CD4-positive, alpha-beta T cell treated with Interleukin-1 beta for 1 hour (primary cell): ENCODE measurements around the gene PRKCQ.

Source experiments
- DNase-seq, 2 donors: peaks; one replicate each; pipeline ENCODE4 v3.0.0-alpha.2; 2020 to 2022

Gene PRKCQ

DNA sequence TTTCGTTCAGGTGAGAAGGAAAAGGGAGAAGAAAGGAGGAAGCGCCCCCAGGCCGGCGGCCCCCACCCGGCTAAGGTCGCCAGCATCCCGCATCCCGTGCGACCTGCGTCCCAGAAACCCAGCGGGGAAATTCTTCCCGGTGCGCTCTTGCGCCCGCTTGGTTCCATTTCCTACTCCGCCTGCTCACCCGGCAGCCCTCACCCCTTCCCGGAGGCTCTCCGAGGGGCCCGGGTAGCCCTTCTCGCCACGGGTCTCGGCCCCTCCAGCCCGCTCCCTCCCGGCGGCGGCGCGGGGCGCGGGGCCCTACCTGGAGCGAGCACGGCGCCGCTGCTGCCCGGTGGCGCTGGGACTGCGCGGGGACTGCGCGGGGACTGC is at the start of gene PRKCQ:
Gene PRKCQ (minus strand): TSS at position 373 of the 375 bp plus-strand sequence. CDS start 65,141 bp downstream, outside the sequence.
- DNase-seq, result no peak

GRCh38 chr10:6625428-6625827 is 45.4 kb upstream of the PRKCQ start:
- no peak for DNase-seq

- DNase-seq, result no peak
These were observed 44.3 kb upstream of the PRKCQ start for GRCh38 chr10:6624392-6624791.

DNA sequence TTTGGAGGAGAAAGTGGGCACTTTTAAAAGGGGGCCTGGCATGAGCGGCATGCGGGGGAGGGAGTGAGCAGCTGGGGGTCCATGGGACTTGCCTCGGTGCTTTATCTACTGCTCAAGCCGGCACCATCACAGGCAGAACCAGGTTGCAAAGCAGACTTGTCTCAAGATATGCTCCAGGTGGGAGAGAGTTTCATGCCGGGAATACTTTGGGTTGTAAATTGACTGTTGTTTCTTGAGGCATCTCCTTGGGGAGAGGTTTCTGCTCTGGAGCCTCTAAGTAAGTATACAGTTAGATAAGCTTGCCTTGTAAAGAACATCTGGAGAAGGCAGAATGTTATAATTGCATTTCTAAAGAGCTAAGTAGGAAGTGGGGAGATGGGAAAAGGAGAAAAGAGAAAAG is 42.8 kb upstream of the PRKCQ start:
- DNase-seq, result no peak

GRCh38 chr10:6621536-6621935 is 41.5 kb upstream of the PRKCQ start:
- no peak for DNase-seq

DNA sequence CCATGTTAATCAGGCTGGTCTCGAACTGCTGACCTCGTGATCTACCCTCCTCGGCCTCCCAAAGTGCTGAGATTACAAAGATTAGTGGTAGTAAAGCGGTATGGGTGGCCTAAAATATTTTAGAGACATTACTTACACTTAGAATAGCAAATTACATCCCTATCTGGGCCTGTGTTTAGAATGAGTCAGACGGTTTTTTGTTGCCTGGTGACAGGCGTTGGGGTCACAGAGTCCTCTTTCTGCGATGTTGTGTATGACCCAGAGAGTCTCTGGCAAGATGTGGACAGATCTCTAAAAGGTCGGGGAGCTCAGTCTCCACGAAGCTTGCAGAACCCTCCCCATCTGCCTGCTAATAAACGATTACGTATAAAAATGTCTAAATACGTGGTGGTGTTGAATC is 39.6 kb upstream of the PRKCQ start:
- no peak for DNase-seq

- DNase-seq, result no peak
These were observed 38.3 kb upstream of the PRKCQ start for GRCh38 chr10:6618340-6618739.

DNA sequence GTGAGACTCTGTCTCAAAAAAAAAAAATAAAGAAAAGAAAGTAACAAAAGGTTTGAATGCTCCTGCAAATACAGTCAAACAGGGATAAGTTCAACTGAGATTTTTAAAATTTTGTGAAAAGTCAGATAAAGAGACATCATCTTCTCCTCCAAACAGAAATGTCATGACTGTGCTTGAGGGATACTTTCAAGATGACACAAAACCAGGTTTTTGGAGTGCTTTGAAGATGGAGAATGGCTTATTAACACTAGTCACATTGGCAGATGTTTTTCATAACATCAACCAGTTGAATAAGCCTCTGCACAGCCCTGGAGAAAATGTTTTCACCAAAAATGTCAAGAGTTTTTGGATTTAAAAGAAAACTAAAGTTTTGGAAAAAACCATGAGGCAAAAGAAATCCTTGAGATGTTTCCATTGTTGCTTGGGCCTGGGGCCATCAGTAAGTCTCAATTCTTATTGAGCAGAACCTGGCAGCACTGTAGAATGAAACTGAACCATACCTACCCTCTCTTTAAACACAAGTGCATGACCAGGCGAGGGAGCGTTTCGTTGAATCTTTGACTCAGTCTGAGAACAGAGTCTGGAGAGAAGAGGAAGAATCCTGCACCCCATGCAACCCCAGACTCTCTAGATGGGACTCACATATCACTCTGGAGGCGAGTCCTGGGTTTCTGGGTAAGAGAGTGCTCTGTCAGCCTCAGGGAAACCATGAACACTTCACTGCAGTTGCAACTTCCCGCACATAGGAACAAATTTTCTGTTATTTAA is 37.4 kb upstream of the PRKCQ start:
- DNase-seq, result no peak

DNA sequence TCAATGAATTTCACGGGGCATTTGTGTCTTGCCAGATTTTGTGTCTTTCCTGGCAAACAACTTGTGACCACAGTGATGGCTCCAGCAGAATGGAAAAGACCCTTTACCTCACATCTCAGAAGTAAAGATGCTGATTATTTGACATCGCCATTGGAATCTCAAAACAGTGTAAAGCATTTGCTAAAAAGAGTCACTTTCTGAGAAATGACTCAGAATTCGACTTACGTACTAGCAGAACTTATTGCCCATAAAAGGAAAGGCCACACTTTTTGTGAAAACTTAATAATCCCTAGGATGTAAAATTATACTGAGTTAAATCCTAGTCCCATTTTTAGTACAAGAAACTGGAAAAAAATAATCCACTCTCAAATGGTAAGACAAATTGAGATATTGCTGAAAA is 35.9 kb upstream of the PRKCQ start:
- DNase-seq, result no peak

GRCh38 chr10:6612371-6612770 is 32.3 kb upstream of the PRKCQ start:
- DNase-seq, result peak in 1 of 2 donors; percentile 52

DNA sequence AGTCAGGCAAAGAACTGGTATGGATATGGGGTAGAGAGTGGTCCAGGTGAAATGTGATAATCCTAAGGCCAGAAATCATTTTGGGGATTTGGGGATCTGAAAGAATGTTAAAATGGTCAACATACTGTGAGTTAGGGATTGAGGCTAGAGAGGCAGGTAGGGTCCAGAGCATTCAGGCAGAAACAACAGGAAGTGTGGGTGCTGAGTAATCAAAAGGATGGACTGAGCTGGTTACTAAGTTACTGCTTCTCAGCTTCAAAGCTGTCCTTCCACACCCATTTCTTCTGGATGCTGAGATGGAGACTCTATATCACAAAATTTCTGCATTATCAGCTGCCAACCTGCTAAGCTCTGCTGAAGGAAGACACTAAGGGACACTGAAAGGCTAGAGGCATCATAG is 30.6 kb upstream of the PRKCQ start:
- no peak for DNase-seq

DNA sequence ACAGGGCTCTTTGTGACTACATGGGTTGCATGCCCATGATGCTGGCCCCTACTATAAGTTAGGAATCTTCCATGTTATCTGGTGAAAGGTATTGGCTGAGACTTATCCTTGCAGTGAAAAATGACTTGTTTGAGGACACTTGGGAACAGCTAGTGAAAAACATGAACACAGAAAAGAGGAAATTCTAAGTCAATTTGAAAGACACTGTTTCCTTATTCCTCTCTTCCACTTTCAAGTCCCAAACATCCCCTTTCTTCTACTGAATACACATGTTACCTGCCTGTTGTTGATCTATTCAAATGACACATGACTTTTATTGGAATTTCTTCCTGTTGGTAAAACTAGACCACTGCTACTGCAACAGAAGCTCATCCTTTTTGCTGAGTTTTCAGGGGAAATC is 29.5 kb upstream of the PRKCQ start:
- DNase-seq, result no peak

DNA sequence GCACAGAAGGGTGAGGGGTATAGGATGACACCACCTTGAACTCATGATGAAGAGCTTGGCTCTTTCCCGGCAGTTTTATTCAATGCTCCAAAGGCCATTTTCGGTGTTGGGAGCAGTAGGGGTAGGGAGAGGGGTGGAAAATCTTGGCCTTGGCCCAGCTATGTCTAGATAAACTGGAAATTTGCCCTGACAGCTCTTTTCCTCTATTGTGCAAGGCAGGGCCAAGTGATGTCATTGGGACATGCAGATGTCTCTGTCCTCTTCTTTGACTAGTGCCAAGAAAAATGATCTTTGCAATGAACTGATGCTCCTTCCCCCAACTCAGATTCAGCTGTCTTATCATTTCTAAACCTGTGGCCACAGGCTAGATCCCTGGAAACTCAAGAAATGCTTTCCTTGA is 27.7 kb upstream of the PRKCQ start:
- DNase-seq, result no peak

DNA sequence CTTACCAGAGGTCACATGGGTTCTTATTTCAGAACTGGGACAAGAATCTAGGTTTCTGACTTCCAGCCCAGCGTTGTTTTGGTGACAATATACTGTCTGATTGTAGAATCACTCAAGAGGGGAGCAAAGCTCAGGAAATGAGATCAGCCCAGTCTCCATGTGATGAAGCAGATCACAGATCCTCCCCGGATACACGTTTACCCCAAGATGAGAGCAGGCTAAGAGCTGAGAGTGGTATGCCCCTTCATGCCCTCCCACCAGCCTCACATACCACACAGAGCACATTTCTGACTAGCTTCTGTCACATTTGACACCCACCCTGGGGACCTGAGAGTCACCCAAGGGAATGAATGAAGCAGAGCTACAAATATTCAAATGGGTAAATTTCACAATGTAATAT is 27.1 kb upstream of the PRKCQ start:
- DNase-seq, result peak; percentile 50 to 68

DNA sequence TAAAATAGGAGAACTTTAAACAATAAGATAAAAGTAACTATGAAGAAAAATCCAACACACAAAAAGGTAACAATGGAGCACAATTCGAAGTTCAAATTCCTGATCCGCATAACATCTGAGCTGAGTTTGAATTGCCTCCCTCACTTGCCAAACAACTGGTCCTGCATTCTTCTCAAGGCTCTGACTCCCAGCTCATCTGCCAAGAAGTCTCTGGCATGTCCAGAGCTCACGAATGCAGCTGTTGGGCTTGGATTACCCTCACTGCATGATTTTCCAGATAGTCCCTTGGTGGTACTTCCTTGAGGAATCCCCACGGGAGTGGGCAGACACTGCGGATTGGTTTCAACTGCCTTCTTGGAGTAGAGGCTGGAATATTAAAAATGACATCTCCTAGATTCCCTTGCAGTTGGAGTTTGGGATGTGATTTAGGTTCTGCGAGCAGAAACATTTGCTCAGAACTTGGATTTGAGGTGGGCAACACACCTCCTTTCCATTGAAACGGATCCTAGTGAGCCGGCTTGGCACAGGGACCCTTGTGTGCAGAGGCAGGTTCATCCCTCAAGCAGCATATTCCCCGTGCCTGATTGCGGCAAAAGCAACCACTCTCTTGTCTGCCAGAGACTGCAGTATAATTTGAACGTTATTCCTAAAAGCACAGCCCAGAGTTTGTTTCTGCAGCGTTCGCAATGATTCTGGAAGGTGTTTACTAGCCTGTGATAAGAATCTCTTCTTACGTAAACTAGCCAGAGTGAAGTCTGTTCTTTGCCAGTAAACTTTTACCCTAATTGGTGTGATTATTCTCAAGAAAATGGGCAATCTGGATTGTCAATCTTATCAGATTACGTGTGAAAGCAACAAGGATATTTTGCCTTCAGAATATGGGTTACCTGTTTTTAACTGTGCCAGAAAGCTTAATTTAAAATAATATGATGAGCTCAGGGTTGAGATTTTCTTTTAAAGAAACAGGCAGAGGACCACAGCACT is 23.4 kb upstream of the PRKCQ start:
- no peak for DNase-seq

GRCh38 chr10:6602700-6603084 is 22.6 kb upstream of the PRKCQ start:
- DNase-seq, result no peak

GRCh38 chr10:6602026-6602699 is 22.1 kb upstream of the PRKCQ start:
- DNase-seq, result no peak

GRCh38 chr10:6601246-6601805 is 21.2 kb upstream of the PRKCQ start:
- DNase-seq, result peak; percentile 46 to 58

DNA sequence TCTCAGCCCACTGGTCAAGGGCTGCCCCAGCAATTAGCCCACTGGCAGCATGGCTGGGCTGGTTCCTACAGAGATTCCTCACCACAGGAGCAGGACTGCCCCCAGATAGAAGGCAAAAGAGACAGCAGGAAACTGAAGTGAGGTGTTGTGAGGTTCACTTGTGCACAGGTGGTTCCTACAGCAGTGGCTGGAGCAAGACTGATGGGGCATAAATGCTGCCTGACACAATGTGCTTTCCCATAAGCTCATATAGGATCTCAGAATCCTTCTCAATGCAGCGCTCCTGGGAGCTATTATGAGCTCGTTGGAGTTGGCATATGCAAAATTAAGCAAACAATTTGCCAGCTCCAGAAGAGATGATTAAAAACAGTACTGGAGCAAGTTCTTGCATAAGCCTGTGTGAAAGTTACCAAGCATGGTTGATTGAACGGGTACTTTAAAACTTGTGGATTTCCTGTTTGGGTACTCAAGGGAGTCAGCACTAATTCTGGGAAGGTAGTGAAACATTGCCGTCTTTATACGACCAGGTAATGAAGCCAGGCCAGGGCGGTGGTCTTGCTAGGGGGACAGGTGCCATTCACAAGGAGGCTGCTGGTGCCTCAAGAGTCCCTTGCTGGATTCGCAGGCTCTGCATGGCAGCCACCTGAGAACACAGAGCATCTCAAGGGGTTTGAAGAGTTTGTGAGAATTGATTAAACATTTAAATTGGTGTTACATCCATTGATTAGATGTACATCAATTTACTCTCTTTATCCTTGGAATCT is 20.3 kb upstream of the PRKCQ start:
- no peak for DNase-seq

DNA sequence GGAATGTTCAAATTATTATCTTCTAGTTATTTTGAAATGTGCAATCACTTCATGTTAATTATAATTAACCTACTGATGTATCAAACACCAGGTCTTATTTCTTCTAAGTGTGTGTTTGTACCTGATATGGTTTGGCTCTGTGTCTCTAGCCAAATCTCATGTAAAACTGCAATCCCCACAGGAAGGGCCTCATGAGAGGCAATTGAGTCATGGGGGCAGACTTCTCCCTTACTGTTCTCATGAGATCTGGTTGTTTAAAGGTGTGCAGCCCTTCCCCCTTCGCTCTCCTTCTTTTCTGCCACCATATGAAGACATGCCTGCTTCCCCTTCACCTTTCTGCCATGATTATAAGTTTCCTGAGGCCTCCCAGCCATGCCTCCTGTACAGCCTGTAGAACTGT is 18.6 kb upstream of the PRKCQ start:
- DNase-seq, result no peak

GRCh38 chr10:6597478-6597877 is 17.4 kb upstream of the PRKCQ start:
- DNase-seq, result peak in 1 of 2 donors; percentile 16

GRCh38 chr10:6595499-6595898 is 15.4 kb upstream of the PRKCQ start:
- DNase-seq, result no peak
